Neuron (in vitro differentiated cells): ENCODE results near the gene COL6A1.
"Not testable (repeated sequence)": the region's sequence is repeated elsewhere in the genome, so short reads cannot be mapped to it uniquely, and the experiment has no call there.

Experiments
- H2AFZ ChIP-seq: one replicate; pipeline ENCODE4 v1.6.1; 2013; ENCODE audit warnings: low read depth, mild to moderate bottlenecking, inconsistent platforms, low read length, moderate library complexity
- H3K27me3 ChIP-seq: one replicate; pipeline ENCODE4 v1.6.1; 2013; ENCODE audit warnings: low read length; ENCODE audit not compliant: insufficient read depth
- H3K36me3 ChIP-seq: one replicate; pipeline ENCODE4 v1.6.1; 2013; ENCODE audit warnings: low read length; ENCODE audit not compliant: insufficient read depth
- H3K4me1 ChIP-seq: one replicate; pipeline ENCODE4 v1.6.1; 2013; ENCODE audit warnings: low read length; ENCODE audit not compliant: insufficient read depth
- H3K4me3 ChIP-seq: 2 replicates; pipeline ENCODE4 v1.5.1; 2013; ENCODE audit warnings: mild to moderate bottlenecking, low read length, moderate library complexity
- H3K9me3 ChIP-seq: one replicate; pipeline ENCODE4 v1.6.1; 2013; ENCODE audit warnings: low read length

The COL6A1 gene

GRCh38 chr21:46000731-46001641 is 19.4 kb downstream of the COL6A1 start:
- Histone ChIP-seq H3K4me3 (no peak overlapping the region), H2AFZ (no peak overlapping the region), H3K27me3 (no peaks in the 10 kb centered on the region), H3K4me1 (no peaks in the 10 kb centered on the region), H3K9me3 (no peaks in the 10 kb centered on the region), H3K36me3 (peaks cover 29% of the 10 kb centered on the region)

GRCh38 chr21:46001821-46002681 is 20.5 kb downstream of the COL6A1 start:
- Histone ChIP-seq H3K9me3 (peaks cover 2% of the 10 kb centered on the region), H3K27me3 (no peaks in the 10 kb centered on the region), H3K4me3 (no peak overlapping the region), H3K4me1 (no peaks in the 10 kb centered on the region), H2AFZ (no peak overlapping the region), H3K36me3 (peaks cover 29% of the 10 kb centered on the region)

- Histone ChIP-seq H3K36me3 (peaks cover 29% of the 10 kb centered on the region), H3K4me1 (no peaks in the 10 kb centered on the region), H3K27me3 (no peaks in the 10 kb centered on the region), H3K9me3 (peaks cover 2% of the 10 kb centered on the region), H2AFZ (no peak overlapping the region), H3K4me3 (no peak overlapping the region)
These were observed 21.4 kb downstream of the COL6A1 start for GRCh38 chr21:46002841-46003574.

GRCh38 chr21:46003575-46004007 is 22.0 kb downstream of the COL6A1 start:
- Histone ChIP-seq H3K4me3 (no peak overlapping the region), H2AFZ (no peak overlapping the region), H3K4me1 (no peaks in the 10 kb centered on the region), H3K36me3 (peaks cover 25% of the 10 kb centered on the region), H3K27me3 (no peaks in the 10 kb centered on the region), H3K9me3 (peaks cover 7% of the 10 kb centered on the region)

GRCh38 chr21:46004168-46004861 is 22.7 kb downstream of the COL6A1 start:
- Histone ChIP-seq H3K36me3 (peaks cover 20% of the 10 kb centered on the region), H3K4me1 (no peaks in the 10 kb centered on the region), H2AFZ (no peak overlapping the region), H3K9me3 (peaks cover 8% of the 10 kb centered on the region), H3K27me3 (no peaks in the 10 kb centered on the region), H3K4me3 (no peak overlapping the region)

- Histone ChIP-seq H3K4me1 (no peaks in the 10 kb centered on the region), H3K9me3 (peaks cover 8% of the 10 kb centered on the region), H3K27me3 (no peaks in the 10 kb centered on the region), H2AFZ (no peak overlapping the region), H3K36me3 (peaks cover 17% of the 10 kb centered on the region), H3K4me3 (no peak overlapping the region)
These were observed 23.5 kb downstream of the COL6A1 start for GRCh38 chr21:46005081-46005480.

GRCh38 chr21:46005481-46005881 is 23.9 kb downstream of the COL6A1 start:
- H3K4me3 ChIP-seq = no peak overlapping the region

GRCh38 chr21:46005894-46006546 is 24.4 kb downstream of the COL6A1 start:
- H3K4me3 ChIP-seq = not testable (repeated sequence)

More at GRCh38 chr21:46005481-46005881, 23.9 kb downstream of the COL6A1 start:
- H3K9me3 ChIP-seq = peaks cover 8% of the 10 kb centered on the region
- no peaks in the 10 kb centered on the region for H3K4me1 ChIP-seq
- H3K36me3 ChIP-seq = peaks cover 16% of the 10 kb centered on the region
- H2AFZ ChIP-seq = no peak overlapping the region
- H3K27me3 ChIP-seq = no peaks in the 10 kb centered on the region

GRCh38 chr21:46006547-46007491 is 25.2 kb downstream of the COL6A1 start:
- H3K4me1 ChIP-seq = no peaks in the 10 kb centered on the region
- H3K27me3 ChIP-seq = no peaks in the 10 kb centered on the region
- no peak overlapping the region for H2AFZ ChIP-seq
- no peak overlapping the region for H3K4me3 ChIP-seq
- H3K36me3 ChIP-seq = peaks cover 11% of the 10 kb centered on the region
- H3K9me3 ChIP-seq = peaks cover 8% of the 10 kb centered on the region

More at GRCh38 chr21:46005894-46006546, 24.4 kb downstream of the COL6A1 start:
- H3K4me1 ChIP-seq, H3K27me3 ChIP-seq, H3K9me3 ChIP-seq, H2AFZ ChIP-seq: not testable (repeated sequence)
- H3K36me3 ChIP-seq = peaks cover 16% of the 10 kb centered on the region

- Histone ChIP-seq H2AFZ (no peak overlapping the region), H3K4me1 (no peaks in the 10 kb centered on the region), H3K4me3 (no peak overlapping the region), H3K27me3 (no peaks in the 10 kb centered on the region), H3K9me3 (peaks cover 8% of the 10 kb centered on the region), H3K36me3 (peaks cover 11% of the 10 kb centered on the region)
These were observed 25.9 kb downstream of the COL6A1 start for GRCh38 chr21:46007492-46007868.

- peaks cover 8% of the 10 kb centered on the region for H3K9me3 ChIP-seq
- no peaks in the 10 kb centered on the region for H3K27me3 ChIP-seq
- H3K36me3 ChIP-seq = peaks cover 2% of the 10 kb centered on the region
- H3K4me3 ChIP-seq = no peak overlapping the region
- no peaks in the 10 kb centered on the region for H3K4me1 ChIP-seq
- no peak overlapping the region for H2AFZ ChIP-seq
These were observed 27.5 kb downstream of the COL6A1 start for GRCh38 chr21:46008893-46009621.
